Activated CD4-positive, CD25-positive, alpha-beta regulatory T cell (primary cell): ENCODE results near the gene ZNF70.

Source experiments
- DNase-seq, 4 experiments: peaks; one replicate each; lab custom pipeline; 2025; lab: John Stamatoyannopoulos, UW

The ZNF70 gene

DNA sequence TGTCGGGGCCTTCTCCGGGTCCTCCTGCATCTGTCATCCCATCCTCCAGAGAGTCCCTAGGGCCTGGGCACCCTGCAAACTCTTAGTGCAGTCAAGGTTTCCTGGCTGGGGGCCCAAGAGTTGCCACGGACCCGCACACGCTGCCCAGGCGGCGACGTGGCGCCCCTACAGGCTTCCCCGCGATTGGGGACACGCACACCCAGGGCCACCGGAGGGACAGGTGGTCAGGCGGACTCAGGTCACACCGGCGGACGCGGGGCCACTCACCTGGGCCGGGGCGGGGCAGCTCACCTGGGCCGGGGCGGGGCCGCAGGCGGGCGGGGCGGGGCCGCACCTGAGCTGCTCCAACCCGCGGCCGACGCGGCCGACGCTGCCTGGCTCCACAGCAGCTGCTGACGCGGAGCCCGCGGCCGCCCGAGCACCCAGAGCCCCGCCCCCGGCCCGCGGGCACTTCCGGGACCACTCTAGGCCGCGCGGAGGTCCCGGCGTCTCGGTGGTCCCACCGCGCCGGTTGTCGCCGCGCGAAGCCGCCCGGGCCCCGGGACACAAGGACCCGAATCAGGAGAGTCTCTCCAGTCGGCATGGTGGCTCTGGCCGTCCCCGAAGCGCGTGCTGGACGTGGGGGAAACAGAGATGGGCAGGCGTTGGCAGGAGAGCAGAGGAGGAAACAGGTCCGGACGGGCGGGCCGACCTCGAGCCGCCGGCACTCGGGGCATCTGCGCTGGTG is at the start of gene ZNF70:
Gene ZNF70 (minus strand): TSS at position 399 of the 727 bp plus-strand sequence. CDS start 5,972 bp downstream, outside the sequence.
- DNase-seq: peak; percentile 70 to 87 (median 79)

DNA sequence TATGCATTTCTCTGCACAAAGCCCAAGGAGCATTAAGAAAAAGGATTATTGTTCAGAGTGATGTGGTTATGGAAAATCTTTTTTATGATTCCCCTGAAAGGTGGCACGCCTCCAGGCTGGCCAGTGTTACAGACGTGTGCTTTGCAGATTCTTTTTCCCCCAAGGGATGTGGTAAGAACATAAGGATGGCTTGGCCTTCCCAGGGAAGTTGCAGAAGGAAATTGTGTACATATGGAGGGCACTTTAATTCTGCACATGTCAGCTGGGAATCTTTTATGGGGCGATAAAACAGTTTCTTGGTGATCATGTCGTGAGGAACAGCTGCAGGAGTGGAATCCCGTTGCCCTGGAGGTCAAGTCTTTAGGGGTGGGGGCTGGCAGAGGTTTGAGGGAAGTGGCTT is 45.5 kb upstream of the ZNF70 start:
- no peak for DNase-seq

DNA sequence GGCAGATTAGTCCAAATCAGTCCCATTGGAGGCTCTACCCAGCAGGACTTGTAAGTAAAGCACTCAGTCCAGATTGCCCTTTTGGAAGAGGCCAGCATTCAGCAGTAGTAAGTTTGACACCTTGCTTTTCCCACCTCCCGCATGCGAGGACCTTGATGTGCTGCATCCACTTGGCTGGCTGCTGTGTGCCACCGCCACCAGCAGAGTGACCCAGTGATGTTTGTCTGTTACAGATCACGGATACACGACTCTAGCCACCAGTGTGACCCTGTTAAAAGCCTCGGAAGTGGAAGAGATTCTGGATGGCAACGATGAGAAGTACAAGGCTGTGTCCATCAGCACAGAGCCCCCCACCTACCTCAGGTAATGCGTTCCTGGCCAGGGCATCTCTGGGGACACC is 42.4 kb upstream of the ZNF70 start:
- DNase-seq: no peak

GRCh38 chr22:23791738-23792645 is 41.1 kb upstream of the ZNF70 start:
- DNase-seq: no peak

- DNase-seq: no peak
These were observed 40.2 kb upstream of the ZNF70 start for GRCh38 chr22:23790819-23791737.

GRCh38 chr22:23789638-23790037 is 38.7 kb upstream of the ZNF70 start:
- DNase-seq: no peak

DNA sequence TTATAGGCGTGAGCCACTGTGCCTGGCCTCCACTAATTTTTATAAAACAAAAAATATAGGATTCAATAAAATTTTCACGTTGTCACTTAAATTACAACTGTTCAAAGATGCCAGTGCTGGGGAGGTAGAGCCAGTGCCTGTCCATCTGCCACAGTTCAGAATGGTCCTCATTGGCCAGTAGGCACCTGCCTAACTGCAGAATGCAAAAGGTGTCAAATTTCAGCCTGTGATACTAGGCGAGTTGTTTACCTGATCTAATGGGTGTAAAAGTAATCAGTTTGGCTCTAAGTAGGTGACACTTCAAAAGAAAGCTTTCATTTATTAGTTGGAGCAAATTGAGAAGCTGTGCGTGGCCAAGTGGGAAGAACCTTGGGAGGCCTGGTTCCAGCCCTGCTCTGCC is 38.2 kb upstream of the ZNF70 start:
- no peak for DNase-seq

- no peak for DNase-seq
These were observed 37.0 kb upstream of the ZNF70 start for GRCh38 chr22:23787910-23788309.

- no peak for DNase-seq
These were observed 36.6 kb upstream of the ZNF70 start for GRCh38 chr22:23787600-23787896.

DNA sequence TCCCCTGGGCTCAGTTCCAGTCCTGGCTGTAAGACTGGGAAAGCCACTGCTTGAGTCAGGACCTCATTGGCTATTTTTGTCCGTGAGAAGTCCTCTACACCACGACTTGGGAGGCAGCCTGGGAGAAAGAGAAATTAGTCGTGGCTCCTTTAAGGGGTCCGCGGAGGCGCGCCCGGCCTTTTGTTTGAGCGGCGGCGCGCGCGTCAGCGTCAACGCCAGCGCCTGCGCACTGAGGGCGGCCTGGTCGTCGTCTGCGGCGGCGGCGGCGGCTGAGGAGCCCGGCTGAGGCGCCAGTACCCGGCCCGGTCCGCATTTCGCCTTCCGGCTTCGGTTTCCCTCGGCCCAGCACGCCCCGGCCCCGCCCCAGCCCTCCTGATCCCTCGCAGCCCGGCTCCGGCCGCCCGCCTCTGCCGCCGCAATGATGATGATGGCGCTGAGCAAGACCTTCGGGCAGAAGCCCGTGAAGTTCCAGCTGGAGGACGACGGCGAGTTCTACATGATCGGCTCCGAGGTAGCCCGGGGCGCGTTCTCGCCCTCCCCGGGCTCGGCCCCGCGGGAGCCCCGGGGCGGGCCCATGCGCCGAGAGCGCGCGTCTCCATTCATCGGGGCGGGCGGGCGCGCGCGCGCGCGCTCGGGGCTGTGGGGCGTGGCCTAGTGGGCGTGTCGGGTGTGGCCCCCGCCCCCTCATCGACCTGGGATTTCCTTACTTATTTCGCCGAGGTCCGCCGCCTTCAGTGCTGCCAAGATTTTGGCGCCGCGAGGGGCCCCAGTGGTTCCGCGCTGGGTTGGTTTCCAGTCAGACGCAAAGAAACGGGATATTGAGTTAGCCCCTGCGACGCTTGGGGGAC is 36.1 kb upstream of the ZNF70 start, which contains the start of gene SMARCB1:
Gene SMARCB1 (plus strand): TSS at position 215 of the 848 bp plus-strand sequence. CDS start 204 bp downstream, at position 419.
- DNase-seq: peak; percentile 78 to 82 (median 80)

- DNase-seq: no peak
These were observed 35.4 kb upstream of the ZNF70 start for GRCh38 chr22:23786261-23786710.

GRCh38 chr22:23784215-23784732 is 33.4 kb upstream of the ZNF70 start:
- no peak for DNase-seq

- no peak for DNase-seq
These were observed 32.6 kb upstream of the ZNF70 start for GRCh38 chr22:23783265-23784150.

- DNase-seq: no peak
These were observed 31.8 kb upstream of the ZNF70 start for GRCh38 chr22:23782703-23783102.

DNA sequence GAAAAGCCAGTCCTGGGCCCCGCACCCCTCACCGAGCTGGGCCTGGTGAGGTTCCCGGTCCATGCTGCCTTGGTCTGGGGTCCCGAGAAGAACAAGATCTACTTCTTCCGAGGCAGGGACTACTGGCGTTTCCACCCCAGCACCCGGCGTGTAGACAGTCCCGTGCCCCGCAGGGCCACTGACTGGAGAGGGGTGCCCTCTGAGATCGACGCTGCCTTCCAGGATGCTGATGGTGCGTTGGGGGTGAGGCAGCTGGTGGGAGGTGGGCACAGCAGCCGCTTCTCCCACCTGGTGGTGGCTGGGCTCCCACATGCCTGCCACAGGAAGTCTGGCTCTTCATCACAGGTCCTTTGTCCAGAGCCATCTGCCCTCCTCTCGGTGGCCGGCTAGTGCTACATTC is 31.3 kb upstream of the ZNF70 start:
- DNase-seq: no peak

- no peak for DNase-seq
These were observed 30.7 kb upstream of the ZNF70 start for GRCh38 chr22:23781511-23782183.

- DNase-seq: no peak
These were observed 30.2 kb upstream of the ZNF70 start for GRCh38 chr22:23781065-23781464.

DNA sequence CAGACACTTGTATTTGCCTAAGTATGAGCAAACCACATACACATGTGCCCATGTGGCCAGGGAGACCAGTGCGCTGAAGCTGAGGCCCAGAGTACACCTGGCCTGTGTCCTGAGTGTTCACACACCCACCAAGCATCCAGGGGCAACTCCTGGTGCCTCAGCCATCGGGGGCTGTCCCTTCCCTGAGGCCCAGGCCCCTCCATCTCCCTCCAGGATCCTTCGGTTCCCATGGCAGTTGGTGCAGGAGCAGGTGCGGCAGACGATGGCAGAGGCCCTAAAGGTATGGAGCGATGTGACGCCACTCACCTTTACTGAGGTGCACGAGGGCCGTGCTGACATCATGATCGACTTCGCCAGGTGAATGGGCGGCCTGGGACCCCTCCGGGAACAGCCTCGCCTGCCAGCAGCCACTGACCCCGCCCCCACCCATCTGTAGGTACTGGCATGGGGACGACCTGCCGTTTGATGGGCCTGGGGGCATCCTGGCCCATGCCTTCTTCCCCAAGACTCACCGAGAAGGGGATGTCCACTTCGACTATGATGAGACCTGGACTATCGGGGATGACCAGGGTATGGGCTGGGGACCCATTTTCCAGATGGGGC is 29.3 kb upstream of the ZNF70 start:
- no peak for DNase-seq

GRCh38 chr22:23779731-23780130 is 28.8 kb upstream of the ZNF70 start:
- no peak for DNase-seq
